AG08396 (cell line): ENCODE measurements around the gene AGL.
"Not testable (repeated sequence)": the region's sequence is repeated elsewhere in the genome, so short reads cannot be mapped to it uniquely, and the experiment has no call there.

ENCODE experiments used
- DNase-seq: peaks from one replicate; pipeline ENCODE4 v3.0.0; 2012; ENCODE audit warnings: low spot score, mixed read lengths

The AGL gene

DNA sequence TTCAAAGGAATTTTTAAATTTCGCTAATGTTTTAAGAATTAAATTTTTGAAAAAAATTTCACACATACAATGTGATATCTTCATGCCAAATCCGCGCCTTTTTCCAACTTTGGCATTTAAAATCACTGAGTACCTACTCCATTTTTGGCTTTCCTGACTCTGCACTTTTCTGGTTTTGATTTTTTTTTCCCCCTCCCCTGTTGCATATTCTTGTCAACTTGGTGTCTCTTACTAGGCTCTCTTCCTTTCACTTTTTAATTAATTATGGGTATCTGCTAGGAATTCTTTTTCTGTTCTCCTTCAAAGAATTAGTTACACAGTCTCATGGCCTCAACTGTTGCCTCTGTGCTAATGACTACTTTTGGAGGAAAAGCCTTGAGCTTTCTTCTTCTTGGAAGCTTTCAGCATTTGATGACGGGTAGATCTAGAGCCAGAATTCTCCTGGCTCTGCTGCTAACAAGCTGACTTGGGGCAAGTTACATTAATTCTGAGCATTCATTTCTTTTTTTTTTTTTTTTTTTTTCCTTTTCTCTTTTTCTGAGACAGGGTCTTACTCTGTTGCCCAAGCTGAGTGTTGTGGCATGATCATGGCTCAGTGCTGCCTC, 1.8 kb downstream of the AGL start:
- no peak for DNase-seq

DNA sequence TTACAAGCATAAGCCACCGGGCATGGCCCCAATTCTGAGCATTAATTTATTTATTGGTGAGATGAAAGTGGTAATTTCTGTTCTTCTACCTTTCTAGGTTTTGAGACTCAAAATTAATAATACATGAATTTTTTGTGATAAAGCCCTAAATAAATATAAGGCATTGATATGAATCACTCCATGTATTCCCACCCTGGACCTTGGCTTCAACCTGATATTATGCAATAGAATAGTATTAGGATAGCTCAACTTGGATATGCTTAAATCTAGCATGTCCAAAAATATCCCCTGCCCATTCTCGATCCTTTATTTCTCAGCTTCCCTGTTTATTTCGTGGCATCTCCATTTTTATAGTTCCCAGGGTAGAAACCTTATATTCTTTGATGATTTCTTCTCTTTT, 2.5 kb downstream of the AGL start:
- no peak for DNase-seq

DNA sequence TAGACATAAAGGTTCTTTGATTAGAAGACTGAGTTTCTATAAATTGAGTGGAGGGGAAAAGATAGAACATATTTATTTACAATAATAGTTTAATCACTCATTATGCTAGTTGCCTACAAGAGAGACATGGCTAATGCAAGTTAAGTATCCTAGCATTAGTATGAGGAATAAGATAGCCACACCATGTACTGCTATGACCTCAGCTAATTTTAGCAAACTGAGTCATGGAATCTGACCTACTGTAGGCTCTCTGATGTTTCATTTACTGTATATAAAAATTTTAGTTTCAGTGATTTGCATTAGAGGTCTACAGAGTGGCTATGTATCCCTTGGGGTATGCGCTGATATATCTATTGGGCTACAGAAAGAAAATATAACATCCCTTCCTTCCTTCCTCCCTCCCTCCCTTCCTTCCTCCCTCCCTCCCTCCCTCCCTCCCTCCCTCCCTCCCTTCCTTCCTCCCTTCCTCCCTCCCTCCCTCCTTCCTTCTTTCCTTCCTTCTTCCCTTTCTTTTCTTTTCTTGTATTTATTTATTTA, 5.8 kb downstream of the AGL start:
- DNase-seq, result peak; percentile 40

DNA sequence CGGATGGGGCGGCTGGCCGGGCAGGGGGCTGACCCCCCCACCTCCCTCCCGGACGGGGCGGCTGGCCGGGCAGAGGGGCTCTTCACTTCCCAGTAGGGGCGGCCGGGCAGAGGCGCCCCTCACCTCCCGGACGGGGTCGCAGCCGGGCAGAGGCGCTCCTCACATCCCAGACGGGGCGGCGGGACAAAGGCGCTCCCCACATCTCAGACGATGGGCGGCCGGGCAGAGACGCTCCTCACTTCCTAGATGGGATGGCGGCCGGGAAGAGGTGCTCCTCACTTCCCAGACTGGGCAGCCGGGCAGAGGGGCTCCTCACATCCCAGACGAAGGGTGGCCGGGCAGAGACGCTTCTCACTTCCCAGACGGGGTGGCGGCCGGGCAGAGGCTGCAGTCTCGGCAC, 6.9 kb downstream of the AGL start:
- not testable (repeated sequence) for DNase-seq

GRCh38 chr1:99858286-99858685, 8.1 kb downstream of the AGL start:
- DNase-seq, result no peak

- no peak for DNase-seq
Measured at GRCh38 chr1:99858881-99859280, 8.7 kb downstream of the AGL start.

GRCh38 chr1:99860703-99861102, 10.5 kb downstream of the AGL start:
- DNase-seq, result no peak

DNA sequence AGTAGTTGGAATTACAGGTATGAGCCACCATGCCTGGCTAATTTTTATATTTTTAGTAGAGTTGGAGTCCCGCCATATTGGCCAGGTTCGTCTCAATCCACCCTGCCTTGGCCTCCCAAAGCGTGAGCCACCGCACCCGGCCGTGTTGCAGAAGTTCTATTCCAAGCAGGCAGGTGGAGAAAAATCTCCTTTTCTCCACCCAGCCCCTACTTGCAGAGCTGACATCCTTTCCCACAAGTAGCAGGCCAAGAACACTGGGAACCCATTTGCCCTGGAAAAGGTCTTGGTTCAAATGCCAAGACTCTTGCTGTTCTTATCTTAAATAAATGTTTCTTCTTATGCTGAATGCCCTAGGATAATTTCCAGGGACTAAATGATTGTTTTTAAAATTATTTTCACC, 17.5 kb downstream of the AGL start:
- no peak for DNase-seq

DNA sequence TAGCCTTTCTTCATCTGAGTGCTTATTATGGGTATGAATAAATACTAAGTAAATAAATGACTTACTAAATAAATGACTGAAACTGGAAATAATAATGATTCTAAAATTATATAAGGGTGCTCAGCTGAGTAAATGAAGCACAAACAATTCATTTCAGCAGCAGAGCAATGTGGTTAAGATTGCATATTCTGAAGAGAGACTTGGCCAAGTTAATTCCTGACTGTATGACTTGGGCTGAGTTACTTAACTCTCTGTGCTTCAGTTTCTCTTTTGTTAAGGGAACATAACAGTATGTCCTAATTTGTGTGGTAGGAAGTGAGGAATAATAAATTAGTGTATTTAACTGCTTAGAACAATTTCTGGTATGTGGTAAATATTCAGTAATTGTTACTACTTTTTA, 19.1 kb downstream of the AGL start:
- peak; percentile 56 for DNase-seq

DNA sequence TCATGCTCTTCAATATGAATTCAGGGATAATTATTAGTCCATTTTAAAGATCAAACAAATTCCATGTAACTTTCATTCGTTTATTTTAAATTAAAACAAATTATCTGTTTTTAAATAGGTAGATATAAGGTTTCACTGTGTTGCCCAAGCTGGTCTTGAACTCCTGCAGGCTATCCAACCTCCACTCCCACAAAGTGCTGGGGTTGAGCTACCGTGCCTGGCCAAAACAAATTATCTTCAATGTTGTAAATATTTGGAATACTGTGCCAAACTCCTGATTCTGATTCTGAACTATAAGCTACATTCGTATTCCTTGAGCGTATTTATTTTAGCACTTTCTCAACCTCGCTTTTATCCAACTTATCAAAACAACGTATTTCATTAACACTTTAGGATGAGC, 19.6 kb downstream of the AGL start:
- no peak for DNase-seq

DNA sequence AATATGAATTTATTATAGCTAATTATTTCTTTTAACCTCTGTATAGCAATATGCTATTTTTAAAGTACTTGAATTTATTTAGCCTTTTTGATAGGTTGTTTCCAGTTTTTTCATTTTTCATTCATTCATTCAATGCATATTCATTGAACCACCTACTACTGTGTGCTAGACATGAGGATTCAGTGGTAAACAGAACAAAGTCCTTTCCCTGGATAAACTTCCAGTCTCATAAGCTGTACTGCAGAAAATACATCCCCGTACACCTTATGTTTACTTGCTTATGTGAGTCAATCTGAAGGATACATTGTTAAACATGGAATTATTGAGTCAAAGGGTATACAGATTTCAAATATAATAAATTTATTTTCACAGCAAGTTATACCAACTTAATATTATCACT, 21.9 kb downstream of the AGL start:
- no peak for DNase-seq

GRCh38 chr1:99877568-99877967, 27.4 kb downstream of the AGL start:
- no peak for DNase-seq

- DNase-seq, result no peak
Measured at GRCh38 chr1:99886179-99886578, 36.0 kb downstream of the AGL start.

GRCh38 chr1:99886841-99887240, 36.7 kb downstream of the AGL start:
- DNase-seq, result peak; percentile 6

DNA sequence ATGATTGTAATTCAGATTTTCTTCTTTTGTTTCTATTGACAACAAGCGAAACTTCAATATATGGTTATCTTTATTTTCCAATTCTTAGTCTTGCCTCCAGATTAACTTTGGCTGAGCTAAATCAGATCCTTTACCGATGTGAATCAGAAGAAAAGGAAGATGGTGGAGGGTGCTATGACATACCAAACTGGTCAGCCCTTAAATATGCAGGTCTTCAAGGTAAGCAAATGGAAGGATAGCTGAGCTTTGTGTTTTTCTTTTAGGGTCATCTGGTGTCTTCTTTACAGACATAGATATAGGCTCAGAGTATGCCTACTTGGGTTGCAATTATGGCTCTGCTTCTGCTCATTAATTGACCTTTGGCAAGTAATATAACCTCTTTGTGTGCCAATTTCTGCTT, 37.7 kb downstream of the AGL start:
- no peak for DNase-seq

GRCh38 chr1:99891997-99892396, 41.8 kb downstream of the AGL start:
- DNase-seq, result no peak

GRCh38 chr1:99903278-99903677, 53.1 kb downstream of the AGL start:
- not testable (repeated sequence) for DNase-seq

- no peak for DNase-seq
Measured at GRCh38 chr1:99906535-99906934, 56.4 kb downstream of the AGL start.

DNA sequence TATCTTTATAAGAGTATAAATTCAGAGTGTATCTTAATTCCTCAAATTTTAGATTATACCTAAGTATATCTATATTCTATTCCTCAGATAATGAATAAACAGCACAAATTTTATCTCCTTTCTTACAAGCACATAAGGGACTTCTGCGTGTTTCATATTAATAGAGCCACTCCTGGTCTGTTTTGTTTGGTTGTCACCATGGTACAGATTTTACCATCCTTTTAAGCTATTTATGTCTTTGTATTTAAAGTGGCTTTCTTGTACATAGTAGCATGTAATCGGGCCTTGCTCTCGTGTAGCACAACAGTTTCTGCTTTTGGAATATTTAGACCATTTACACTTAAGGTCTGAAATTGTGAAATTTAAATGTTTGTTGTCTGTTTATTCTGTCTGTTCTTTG, 67.1 kb downstream of the AGL start:
- no peak for DNase-seq

DNA sequence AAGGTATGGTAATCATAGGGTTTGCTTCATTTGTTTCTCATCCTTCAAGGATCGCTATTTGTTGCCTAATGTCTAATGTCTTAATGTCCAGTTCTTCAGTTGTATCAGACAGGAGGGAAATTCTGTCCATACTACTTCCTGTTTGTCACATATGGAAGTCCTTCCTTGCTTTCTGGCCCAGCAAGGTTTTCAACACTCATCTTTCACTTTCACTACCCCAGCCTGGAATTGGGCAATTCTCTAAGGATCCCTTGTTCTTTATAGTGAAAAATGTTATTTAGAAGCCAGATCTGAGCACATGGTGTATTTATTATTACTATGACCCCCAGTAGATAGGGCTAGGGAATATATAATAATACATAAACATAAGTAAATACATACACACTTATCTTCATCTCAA, 69.1 kb downstream of the AGL start:
- no peak for DNase-seq

DNA sequence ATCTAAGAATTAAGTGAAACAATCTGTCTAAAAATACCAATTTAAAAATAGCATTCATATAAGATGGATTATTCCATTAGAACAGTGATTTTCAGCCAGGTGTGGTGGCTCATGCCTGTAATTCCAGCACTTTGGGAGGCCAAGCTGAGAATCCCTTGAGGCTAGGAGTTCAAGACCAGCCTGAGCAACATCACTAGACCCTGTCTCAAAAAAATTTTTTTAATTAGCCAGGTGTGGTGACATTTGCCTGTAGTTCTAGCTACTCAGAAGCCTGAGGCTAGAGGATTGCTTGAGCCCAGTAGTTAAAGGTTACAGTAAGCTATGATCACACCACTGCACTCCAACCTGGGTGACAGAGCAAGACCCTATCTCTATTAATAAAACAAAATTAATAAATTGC, 84.6 kb downstream of the AGL start:
- no peak for DNase-seq

DNA sequence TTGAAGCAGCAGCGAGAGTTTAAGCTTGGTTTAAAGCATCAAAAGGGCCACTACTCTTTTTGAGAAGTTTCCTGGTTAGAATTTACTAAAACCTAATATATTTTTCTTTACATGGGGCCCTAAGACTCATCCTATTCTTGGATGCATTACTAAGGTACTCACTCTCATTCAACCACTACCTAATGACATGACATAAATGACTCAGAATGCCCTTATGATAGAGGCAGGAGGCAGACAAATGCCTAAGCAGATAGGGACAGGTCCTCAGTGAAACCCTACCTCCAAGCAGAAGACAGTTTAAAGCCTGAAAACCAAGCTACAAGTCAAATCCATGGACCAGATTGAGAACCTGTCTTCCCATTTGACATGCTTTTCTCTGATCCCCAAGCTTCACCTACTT, 85.4 kb downstream of the AGL start:
- DNase-seq, result no peak

DNA sequence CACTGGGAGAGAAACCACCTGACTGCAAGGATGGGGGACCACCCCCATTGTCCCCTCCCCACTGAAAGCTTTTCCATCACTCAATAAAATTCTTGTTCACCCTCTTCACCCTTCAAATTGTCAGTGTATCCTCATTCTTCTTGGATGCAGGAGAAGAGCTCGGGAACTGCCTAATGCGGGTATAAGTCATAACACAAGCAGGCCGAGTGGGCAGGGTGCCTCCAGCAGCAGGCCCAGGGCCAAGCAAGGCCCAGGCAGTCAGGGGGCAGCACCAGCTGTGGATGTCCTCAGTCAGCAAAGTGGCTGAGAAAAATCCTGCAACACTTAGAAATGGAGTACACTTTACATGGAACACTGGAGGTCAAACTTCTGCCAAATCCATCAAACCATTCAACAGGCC, 85.9 kb downstream of the AGL start:
- DNase-seq, result no peak

DNA sequence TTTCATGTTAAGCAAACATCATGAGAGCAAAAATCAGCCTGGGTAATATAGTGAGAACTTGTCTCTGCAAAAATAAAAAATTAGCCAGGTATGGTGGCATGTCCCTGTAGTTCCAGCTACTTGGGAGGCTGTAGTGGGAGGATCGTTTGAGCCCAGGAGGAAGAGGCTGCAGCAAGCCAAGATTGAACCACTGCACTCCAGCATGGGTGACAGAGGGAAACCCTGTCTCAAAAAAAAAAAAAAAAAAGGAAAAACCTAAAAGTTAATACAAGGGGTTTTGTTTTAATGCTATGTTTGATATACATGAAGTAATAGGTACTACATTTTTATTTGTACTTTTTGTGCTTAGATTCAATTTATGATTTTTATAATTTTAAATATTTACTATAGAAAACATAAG, 92.6 kb downstream of the AGL start:
- DNase-seq, result no peak
